ENCODE data around the gene DKK3.
"Not testable (repeated sequence)": the region's sequence is repeated elsewhere in the genome, so short reads cannot be mapped to it uniquely, and the experiment has no call there.

Gene DKK3

DNA sequence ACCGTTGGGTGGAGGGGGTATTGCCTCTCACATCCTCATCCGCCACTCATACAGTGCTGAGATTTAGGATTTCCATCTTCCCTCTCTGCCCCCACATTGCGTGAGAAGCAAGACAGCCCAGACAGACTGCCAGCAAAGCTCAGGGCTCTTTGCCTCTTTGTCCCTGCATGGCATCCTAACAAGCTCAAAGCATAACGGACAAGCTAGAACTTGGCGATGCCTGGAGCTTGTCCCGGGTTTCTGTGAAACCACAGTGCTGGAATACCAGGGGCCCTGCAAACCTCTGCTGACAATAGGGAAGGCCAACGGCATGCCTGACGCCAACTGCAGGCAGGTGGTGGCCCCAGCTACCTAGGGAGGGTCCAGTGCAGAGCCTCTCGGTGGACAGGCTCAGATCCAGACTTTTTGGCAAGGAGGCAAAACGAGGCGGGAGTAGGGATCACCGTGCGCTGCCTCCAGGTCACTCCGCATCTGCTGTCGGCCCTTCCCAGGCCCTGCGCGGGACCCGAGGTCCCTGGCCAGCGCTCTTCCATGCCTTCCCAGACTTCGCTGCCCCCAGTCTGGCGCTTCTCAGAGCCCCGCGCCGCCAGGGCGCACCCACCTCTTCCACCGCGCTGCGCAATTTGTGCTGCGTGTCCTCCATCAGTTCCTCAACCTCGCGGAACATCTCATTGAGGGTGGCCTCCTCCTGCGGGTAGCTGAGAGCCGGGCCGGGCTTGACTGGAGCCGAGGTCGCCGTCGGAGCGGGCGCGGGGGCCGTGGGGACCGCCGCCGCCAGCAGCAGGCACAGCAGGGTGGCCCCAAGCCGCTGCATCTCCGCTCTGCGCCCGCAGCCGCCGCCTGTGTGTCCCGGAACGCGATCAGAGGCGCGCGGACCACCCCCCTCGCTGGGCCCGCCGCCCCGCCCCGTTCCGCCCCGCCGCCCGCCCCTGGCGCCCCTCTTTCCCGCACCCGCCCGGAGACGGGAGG lies at the start of gene DKK3:
TSS of gene DKK3 (minus strand) at position 858 of the 969 bp plus-strand sequence. CDS start at position 814, 44 bp downstream.
- in situ Hi-C loops (cut with HindIII; ENCODE audit: low pct_ligation_motif_present, low pct_unique_long_range_greater_than_20kb, low sequenced_read_pairs): no loop called here
- DNase-seq: no peak

DNA sequence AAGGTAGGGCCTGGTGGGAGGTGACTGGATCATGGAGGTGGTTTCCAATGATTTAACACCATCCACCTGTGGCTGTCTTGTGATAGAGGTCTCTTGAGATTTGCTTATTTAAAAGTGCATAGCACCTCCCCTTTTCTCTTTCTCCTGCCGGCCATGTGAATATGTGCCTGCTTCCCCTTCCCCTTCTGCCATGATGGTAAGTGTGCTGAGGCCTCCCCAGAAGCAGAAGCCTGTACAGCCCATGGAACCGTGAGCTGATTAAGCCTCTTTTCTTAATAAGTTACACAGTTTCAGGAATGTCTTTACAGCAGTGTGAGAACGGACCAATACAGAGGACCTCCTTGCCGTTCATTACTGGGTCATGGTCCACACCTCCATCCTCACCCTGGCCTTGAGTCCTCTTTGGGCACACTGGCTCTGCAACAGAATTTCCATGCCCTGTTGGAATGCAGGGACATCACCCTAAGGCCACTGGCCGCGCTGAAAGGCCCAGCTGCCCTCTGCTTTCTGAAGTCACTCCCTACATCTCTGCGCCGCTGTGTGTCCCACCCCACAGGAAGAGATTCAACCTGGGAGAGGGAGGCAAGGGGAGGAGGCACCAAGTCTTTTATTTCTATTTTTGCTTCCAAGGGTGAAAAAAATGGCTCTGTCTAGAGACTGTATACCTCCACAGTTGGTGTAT lies 49.0 kb upstream of the DKK3 start:
- in situ Hi-C loops (cut with HindIII; ENCODE audit: low pct_ligation_motif_present, low pct_unique_long_range_greater_than_20kb, low sequenced_read_pairs): no loop called here
- DNase-seq: no peak

DNA sequence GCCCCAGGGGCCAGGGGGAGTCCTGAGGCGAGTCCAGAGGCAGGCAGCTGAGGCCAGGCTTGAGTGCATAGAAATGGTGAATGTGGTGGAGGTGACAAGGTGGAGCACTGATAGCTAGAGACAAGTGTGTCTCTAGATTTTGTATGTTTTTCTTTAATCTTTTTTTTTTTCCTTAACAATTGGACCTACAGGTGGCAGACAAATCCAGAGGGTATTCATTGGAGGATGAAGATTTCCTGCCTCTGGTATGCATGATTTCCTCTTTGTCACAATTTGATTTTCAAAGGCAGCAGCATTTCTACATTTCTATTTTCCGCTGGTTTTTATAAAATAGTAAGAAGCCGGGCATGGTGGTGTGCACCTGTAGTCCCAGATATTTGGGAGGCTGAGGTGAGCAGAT lies 47.7 kb upstream of the DKK3 start:
- in situ Hi-C loops (cut with HindIII; ENCODE audit: low pct_ligation_motif_present, low pct_unique_long_range_greater_than_20kb, low sequenced_read_pairs): no loop called here
- DNase-seq: no peak

DNA sequence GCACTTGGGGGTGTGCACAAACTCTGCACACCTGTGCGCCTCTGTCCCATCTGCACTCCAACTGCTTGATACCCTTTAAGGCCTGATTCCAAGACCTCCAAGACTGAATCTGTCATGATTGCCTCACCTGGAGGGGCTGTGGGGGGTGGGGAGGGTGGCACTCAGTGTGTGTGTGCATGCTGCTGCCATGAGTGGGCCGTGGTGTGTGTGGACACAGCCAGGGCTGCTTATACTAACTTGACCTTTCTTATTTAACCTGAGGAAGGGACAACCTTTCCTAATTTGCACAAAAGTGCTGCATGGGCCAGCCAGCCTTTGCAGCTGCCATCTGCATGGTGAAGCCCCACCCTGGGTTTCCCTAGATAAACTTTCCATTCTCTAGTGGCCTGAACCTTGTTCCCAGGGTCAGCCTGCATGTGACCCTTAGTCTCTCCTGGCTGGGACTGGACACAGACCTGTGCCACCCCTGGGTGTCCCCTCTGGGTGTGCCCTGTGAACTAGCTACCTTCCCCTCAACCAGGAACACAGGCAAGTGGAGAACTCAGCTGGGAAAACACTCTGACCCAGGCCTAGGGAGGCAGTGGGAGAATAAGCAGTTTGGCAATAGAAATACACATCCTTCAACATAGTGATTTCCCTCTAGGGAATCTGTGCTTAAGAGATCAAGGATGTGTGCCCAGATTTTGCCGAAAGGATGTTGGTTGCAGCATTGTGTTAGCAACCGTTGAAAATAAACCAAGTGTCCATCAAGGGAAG lies 45.4 kb upstream of the DKK3 start:
- in situ Hi-C loops (cut with HindIII; ENCODE audit: low pct_ligation_motif_present, low pct_unique_long_range_greater_than_20kb, low sequenced_read_pairs): no loop called here

DNA sequence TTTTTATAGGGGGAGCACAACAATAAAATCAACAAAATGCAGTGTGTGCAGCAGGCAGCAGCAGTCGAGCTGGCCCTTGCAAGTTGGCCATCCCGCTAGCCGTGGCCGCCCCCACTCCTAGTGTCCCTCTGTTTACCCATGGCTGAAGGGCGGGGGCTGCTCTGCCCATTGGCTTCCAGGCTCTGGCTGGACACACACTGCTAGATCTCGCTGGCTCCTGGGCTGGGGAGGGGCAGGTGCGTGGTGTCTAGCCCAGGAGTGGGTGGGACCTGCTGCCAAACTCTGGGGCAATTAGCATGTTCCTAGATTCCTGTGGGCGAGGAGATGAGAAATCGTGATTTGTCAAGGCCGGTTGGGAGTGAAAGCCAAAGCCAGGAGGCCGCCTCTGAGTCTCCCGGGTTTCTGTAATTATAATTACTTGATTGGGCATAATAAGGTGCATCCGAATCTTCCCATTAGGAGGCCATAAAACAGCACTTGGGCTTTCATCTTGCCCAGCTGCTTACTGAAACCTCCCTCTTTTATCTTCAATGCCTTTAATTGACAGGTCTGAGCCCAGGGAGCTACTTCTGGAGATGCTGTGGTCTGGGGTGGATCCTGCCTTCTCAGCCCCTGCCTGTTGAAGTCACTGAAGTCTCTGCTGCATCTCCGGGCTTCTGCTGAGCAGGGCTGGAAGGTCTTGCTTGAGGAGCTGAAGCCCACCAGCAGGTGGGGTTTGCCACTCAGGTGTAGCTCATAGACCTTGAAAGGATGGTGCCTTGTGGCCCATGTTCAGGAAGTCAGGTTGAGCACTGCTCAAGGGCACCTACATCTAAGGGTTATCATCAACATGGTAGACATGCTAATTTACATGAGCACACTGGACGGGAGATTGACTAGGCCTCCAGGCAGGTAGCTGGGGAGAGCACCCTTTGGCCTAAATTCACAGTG lies 44.5 kb upstream of the DKK3 start:
- no peak for DNase-seq
- in situ Hi-C loops (cut with HindIII; ENCODE audit: low pct_ligation_motif_present, low pct_unique_long_range_greater_than_20kb, low sequenced_read_pairs): no loop called here

More for the DNA sequence above, 45.4 kb upstream of the DKK3 start:
- no peak for DNase-seq

DNA sequence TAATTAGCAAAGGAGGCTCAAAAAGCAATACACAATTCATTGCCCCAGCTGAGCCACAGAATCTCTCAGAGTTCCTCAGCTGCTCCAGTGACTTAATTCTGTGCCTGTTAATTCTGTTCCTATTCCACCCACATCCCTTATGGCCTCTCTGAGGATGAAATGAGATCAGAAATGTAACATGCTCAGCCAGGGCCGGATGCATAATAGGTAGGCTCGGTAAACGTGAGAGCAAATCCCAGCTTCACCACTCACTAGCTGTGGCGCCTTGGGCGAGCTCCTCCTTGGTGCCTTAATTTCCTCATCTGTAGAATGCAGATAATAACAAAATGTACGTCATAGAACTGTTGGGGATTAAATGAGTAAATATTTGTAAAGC lies 42.8 kb upstream of the DKK3 start:
- in situ Hi-C loops (cut with HindIII; ENCODE audit: low pct_ligation_motif_present, low pct_unique_long_range_greater_than_20kb, low sequenced_read_pairs): no loop called here
- DNase-seq: no peak

DNA sequence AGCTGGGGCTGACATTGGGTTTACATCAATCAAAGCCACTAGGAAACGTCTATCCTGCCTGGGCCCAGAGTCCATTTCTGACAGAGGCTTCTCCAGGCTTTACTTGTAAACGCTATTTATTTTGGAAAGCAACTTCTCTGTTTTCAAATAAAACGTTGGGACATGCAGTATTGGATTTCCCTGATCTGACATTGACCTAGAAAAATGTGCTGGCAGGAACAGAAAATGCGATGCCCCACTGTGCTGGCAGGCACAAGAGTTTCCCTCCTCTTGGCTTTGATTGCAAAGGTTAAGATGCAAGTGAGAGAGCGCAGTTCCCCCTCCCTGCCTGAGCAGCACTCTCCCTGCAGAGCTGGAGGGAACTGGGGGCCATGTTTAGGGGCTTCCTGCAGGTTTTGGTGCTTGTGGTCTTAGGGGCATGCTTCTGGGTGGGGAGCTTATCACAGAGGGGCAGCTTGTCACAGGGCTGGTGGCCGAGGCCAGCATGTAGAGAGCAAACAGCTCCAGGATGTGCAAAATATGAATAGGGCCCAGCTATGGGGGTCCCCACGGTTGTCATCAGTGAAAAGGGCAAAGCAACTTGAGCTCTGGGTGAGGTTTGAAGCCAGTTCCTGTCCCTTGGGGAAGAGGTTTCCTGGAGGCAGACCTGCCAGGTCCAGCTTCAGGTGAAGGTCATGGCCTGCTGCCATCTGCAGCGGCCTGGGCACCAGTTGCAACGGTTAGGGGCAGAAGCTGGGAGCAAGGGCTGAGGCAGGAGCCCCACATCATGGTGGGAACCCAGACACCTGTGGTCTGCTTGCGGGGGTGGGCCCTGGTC lies 42.3 kb upstream of the DKK3 start:
- no peak for DNase-seq
- in situ Hi-C loops (cut with HindIII; ENCODE audit: low pct_ligation_motif_present, low pct_unique_long_range_greater_than_20kb, low sequenced_read_pairs): no loop called here

DNA sequence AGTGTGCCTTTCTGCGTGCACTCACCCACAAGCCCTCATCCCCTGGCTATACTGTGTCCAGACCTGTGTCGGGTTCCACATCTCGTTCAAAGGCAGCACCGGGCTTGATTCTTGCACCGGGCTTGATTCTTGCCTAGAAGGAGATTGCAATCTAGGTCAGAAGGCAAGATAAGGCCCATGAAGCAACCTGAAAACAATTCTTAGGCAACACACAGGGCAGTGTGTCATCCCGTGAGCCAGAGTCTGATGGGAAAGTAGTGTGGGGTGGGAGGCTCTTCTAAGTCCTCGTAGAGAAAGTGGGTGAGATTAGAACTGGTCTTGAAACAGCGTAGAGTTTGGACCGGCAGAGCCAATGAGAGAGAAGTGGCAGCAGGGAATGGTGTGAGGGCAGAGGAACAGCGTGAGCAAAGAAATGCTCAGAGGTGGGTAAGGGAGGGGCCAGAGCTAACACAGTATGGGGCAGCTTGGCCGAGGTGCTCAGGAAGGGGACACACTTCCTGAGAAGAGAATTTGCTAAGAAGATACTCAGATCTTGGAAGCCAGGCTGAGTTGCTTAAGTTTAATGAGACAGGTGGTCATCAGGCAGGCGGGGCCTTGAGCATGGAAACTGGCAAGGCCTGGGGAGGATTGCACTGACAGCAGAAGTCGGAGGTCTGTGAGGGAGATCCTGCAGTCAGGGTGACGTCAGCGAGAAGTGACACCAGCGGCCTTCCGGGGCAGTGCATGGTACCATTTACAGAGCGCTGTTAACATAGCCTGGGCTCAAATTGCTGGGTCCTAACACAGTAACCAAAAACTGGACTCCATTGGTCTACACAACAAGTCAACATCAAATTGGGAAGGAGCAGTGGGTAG lies 40.7 kb upstream of the DKK3 start:
- DNase-seq: no peak
- in situ Hi-C loops (cut with HindIII; ENCODE audit: low pct_ligation_motif_present, low pct_unique_long_range_greater_than_20kb, low sequenced_read_pairs): no loop called here

DNA sequence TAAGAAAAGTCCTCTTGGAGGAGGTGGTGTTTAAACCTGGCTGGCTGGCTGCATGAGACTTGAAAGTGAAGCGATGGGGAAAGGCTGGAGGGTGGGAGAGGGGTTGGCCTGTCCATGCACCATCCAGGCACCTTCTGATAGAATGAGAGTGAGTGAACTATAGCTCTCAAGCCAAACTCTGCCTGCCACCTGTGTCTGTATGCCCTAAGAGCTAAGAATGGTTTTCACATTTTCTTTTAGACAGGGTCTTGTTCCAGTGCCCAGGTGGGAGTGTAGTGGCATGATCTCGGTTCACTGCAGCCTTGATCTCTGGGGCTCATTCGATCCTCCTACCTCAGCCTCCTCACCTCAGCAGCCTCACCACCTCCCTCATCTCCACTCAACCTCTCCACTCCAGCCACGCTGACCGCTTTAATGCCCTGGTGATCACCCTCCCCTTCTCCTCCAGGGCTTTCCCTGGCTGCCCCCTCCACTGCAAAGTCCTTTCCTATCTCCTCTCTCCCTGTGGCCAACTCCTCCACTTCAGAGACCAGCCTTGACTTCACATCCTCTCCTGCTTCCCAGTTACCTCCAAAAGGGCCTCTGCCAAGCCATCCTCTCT lies 38.3 kb upstream of the DKK3 start:
- DNase-seq: no peak
- in situ Hi-C loops (cut with HindIII; ENCODE audit: low pct_ligation_motif_present, low pct_unique_long_range_greater_than_20kb, low sequenced_read_pairs): no loop called here

DNA sequence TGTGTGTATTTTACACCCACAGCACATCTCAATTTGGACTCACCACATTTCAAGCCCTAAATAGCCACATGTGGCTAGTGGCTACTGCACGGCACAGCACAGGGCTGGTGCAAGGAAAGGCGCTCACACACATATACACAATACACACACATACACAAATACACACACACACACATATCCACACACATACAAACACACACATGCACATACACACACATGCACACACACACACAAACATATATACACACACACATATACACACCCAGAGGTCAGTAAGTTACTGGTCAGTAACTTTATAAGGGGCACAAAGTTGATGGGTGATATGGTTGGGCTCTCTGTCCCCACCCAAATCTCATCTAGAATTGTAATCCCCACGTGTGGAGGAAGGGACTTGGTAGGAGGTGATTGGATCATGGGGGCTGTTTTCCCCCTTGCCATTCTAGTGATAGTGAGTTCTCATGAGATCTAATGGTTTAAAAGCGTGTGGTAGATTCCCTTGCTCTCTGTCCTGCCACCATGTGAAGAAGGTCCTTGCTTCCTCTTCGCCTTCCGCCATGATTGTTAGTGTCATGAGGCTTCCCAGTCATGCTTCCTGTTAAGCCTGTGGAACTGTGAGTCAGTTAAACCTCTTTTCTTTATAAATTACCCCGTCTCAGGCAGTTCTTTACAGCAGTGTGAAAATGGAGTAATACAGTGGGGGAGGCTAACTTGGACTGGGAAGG lies 37.6 kb upstream of the DKK3 start:
- DNase-seq: no peak
- in situ Hi-C loops (cut with HindIII; ENCODE audit: low pct_ligation_motif_present, low pct_unique_long_range_greater_than_20kb, low sequenced_read_pairs): no loop called here

DNA sequence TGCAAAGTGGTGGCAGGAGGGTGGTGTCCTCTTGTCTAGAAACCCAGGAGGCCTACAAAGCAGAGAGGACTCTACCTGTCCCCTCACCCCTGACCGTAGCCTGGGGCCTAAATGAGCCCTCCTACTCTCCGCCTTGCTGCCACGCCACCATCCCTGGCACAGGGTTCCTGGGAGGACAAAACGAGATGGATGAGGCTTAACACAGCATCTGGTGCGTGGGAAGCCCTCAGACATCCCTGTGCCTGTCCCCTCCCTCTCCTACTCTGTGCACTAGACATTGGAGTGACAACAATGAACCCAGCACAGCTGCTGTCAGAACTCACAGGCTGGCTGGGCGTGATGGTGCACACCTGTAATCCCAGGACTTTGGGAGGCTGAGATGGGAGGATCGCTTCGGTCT lies 36.4 kb upstream of the DKK3 start:
- in situ Hi-C loops (cut with HindIII; ENCODE audit: low pct_ligation_motif_present, low pct_unique_long_range_greater_than_20kb, low sequenced_read_pairs): no loop called here
- DNase-seq: no peak

DNA sequence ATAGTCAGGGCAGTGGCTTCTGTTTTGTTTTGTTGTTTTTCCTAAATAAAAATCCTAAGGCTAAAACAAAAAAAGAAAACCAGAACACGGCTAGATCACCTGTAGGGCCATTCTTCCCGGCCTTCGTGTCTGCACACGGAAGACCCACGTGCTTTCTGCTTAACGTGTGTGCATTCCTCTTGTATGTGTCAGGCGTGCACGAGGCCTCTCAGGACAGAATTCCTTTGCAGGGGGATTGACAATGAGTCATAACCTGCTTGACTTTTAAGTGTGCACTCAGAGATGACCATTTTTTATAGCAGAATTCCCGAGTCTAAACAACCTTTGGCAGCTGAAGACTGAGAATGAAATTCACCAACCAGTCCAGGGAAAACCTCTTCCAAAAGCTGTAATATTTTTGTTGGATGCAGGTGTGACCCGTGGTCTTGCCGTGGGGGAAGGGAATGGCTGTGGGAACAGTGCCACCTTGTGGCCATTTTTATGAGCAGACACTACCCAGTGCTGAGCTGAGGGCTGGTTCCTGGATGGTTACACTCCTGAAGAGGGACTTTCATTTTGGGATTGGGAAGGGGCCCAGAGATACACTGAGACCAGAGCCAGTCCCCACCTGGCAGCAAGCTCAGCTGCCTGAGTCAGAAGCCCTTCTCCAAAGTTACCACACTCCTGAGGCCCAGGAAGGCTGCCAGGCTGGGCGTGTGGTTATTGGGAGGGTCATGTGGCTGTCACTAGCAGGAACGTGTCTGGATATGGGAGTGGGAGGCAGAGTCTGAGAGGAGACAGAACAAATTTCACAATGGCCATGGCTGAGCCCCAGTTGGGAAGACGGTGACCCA lies 35.7 kb upstream of the DKK3 start:
- in situ Hi-C loops (cut with HindIII; ENCODE audit: low pct_ligation_motif_present, low pct_unique_long_range_greater_than_20kb, low sequenced_read_pairs): no loop called here
- peak; percentile 98 for DNase-seq

DNA sequence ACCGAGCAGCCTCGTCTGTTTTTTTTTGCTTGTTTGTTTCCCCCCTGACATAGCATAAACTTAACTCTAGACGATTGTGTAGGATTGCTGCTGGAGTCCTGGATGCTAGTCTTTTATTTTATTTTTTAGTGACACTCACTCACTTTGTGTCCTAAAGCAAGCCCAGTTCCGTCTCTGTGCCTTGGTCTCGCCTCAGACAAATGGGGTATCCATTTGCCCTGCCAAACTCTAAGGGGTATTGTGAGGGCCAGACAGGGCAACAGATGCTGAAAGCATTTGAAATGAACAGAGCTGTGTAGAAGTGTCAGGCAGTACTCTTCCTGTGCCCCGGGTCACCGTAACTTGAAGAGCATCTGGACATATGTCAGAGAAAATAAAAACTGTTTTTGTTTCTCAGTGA lies 34.8 kb upstream of the DKK3 start:
- in situ Hi-C loops (cut with HindIII; ENCODE audit: low pct_ligation_motif_present, low pct_unique_long_range_greater_than_20kb, low sequenced_read_pairs): no loop called here

DNA sequence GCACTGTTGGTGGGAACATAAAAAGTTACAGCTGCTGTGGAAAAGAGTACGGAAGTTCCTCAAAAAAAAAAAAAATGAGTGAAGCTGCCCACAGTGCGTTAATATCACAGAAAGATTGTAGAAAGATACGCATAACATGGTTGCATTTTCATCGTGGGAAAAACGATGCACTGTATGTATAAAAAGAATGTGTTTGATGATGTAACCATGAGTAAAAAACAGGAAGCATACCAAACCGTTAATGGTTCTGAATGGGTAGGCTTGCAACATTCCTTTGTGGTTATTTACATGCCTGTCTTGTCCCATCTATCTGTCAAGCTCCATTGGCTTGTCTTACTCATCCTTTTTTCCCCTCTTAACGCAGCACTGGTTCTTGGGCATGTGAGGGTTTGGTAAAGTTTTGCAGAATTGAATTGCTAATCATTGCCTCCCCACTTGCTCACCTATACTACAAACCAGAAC lies 33.8 kb upstream of the DKK3 start:
- peak; percentile 97 for DNase-seq
- in situ Hi-C loops (cut with HindIII; ENCODE audit: low pct_ligation_motif_present, low pct_unique_long_range_greater_than_20kb, low sequenced_read_pairs): no loop called here

More for the DNA sequence above, 34.8 kb upstream of the DKK3 start:
- peak; percentile 11 for DNase-seq

DNA sequence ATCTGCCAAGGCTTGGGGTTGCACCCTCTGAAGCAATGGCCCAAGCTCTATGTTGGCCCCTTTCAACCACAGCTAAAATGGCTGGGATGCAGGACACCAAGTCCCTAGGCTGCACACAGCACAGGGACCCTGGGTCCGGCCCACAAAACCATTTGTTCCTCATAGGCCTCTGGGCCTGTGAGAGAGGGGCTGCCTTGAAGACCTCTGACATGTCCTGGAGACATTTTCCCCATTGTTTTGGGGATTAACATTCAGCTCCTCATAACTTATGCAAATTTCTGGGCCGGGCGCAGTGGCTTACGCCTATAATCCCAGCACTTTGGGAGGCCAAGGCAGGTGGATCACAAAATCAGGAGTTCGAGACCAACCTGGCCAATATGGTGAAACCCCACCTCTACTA lies 32.3 kb upstream of the DKK3 start:
- in situ Hi-C loops (cut with HindIII; ENCODE audit: low pct_ligation_motif_present, low pct_unique_long_range_greater_than_20kb, low sequenced_read_pairs); DNase-seq: not testable (repeated sequence)

Data from ACHN (cell line).